ENCODE data around the gene COTL1. TPM values are rescaled to one million over a fixed set of nuclear protein-coding genes. Genes with fewer than 3 reads are reported as not detected.

COTL1 gene
- total and polyA plus RNA-seq, 2 donors from 2014 or later, result 122 to 136 TPM

DNA sequence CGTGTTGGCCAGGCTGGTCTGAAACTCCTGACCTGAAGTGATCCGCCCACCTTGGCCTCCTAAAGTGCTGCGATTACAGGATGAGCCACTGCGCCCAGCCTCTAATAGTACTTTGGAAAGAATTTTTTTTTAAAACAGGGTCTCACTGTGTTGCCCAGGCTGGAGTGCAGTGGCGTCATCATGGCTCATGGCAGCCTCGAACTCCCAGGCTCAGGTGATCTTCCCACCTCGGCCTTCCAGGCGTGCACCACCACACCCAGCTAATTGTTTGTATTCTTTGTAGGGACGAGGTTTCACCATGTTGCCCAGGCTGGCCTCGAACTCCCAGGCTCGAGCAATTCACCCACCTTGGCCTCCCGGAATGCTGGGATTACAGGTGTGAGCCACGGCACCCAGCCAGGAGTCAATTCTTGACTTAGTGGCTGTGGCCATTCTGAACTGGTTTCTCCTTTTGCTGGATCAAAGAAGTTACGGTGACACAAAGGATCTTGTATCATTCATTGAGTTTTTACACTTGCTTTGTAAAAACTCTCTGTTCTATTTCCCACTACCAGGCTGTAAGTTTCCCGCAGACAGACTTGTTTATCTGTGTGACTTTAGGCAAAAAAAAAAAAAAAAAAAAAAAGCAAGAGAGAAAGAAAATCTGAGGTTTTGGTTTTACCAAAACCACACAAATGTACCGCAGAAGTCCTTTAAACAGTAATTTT is 12.7 kb upstream of the COTL1 start:
- H3K27ac ChIP-seq (ENCODE audit: low read depth in 2 of 2, low read length in 2 of 2), result no peak overlapping the region
- H3K9ac ChIP-seq (ENCODE audit: low read length in 3 of 3), result no peak overlapping the region
- intact Hi-C loops (cut with DNase I), result no loop called here
- H3K4me1 ChIP-seq (ENCODE audit: control insufficient read depth in 2 of 3, insufficient read depth in 2 of 3, low read depth in 1 of 3, low read length in 3 of 3), result peaks cover 0 to 8% (median 0%) of the 10 kb centered on the region in 3 donors
- no peaks in the 10 kb centered on the region for H3K27me3 ChIP-seq (ENCODE audit: control insufficient read depth, insufficient read depth, low read length)
- FAIRE-seq (no peak), DNase-seq (no peak)
- TF ChIP-seq, protein P1, sequence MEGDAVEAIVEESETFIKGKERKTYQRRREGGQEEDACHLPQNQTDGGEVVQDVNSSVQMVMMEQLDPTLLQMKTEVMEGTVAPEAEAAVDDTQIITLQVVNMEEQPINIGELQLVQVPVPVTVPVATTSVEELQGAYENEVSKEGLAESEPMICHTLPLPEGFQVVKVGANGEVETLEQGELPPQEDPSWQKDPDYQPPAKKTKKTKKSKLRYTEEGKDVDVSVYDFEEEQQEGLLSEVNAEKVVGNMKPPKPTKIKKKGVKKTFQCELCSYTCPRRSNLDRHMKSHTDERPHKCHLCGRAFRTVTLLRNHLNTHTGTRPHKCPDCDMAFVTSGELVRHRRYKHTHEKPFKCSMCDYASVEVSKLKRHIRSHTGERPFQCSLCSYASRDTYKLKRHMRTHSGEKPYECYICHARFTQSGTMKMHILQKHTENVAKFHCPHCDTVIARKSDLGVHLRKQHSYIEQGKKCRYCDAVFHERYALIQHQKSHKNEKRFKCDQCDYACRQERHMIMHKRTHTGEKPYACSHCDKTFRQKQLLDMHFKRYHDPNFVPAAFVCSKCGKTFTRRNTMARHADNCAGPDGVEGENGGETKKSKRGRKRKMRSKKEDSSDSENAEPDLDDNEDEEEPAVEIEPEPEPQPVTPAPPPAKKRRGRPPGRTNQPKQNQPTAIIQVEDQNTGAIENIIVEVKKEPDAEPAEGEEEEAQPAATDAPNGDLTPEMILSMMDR (IDR thresholded peaks at IDR 0.05; ENCODE audit: borderline replicate concordance, extremely low read depth, insufficient read depth), result no peak
- H3K9me3 ChIP-seq (ENCODE audit: control insufficient read depth in 2 of 3, insufficient read depth in 1 of 3, low read length in 3 of 3), result no peaks in the 10 kb centered on the region
- H3K36me3 ChIP-seq (ENCODE audit: control insufficient read depth in 2 of 3, insufficient read depth in 3 of 3, low read length in 3 of 3), result no peaks in the 10 kb centered on the region
- H3K4me3 ChIP-seq (ENCODE audit: low read length in 3 of 3), result no peak overlapping the region

DNA sequence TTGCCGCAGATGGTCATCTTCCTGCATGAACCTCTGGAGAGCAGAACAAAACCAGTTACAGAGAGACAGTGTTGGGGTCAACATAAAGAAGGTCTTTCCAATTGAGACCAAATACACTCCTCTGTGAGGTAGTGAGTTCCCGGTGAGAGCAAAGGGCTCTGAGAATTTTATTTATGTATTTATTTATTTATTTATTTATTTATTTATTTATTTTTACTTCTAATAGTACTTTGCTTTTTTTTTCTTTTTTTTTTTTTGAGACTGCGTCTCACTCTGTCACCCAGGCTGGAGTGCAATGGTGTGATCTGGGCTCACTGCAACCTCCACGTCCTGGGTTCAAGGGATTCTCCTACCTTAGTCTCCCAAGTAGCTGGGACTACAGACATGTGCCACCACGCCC is 12.1 kb upstream of the COTL1 start:
- no peak overlapping the region for H3K27ac ChIP-seq (ENCODE audit: low read depth in 2 of 2, low read length in 2 of 2)
- H3K4me3 ChIP-seq (ENCODE audit: low read length in 3 of 3), result no peak overlapping the region
- H3K9me3 ChIP-seq (ENCODE audit: control insufficient read depth in 2 of 3, insufficient read depth in 1 of 3, low read length in 3 of 3), result no peaks in the 10 kb centered on the region
- DNase-seq (no peak), FAIRE-seq (no peak)
- H3K36me3 ChIP-seq (ENCODE audit: control insufficient read depth in 2 of 3, insufficient read depth in 3 of 3, low read length in 3 of 3), result no peaks in the 10 kb centered on the region
- H3K9ac ChIP-seq (ENCODE audit: low read length in 3 of 3), result no peak overlapping the region
- peaks cover 0 to 5% (median 0%) of the 10 kb centered on the region in 3 donors for H3K4me1 ChIP-seq (ENCODE audit: control insufficient read depth in 2 of 3, insufficient read depth in 2 of 3, low read depth in 1 of 3, low read length in 3 of 3)
- TF ChIP-seq, protein P1 (IDR thresholded peaks at IDR 0.05; ENCODE audit: borderline replicate concordance, extremely low read depth, insufficient read depth), result no peak
- intact Hi-C loops (cut with DNase I), result no loop called here
- H3K27me3 ChIP-seq (ENCODE audit: control insufficient read depth, insufficient read depth, low read length), result no peaks in the 10 kb centered on the region

DNA sequence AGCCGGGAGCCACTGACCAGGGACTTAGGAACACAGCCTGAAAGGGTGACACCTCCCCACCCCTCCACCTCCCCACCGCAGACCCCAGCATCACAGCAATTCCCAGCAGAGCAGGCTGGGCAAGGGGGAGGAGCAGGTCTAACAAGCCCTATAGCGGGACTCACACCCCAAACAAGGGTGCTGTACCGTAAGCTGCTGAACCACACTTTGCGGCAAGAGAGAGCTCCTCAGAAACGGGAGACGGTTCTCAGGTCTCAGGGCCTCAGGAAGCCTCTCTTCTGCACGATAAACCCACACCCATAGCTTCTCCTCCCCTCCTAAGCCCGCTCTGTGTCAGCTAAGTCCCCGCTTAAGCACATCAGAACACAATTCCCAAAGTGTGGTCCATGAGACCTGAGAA is 11.7 kb upstream of the COTL1 start:
- FAIRE-seq, result no peak
- TF ChIP-seq, protein P1 (IDR thresholded peaks at IDR 0.05; ENCODE audit: borderline replicate concordance, extremely low read depth, insufficient read depth), result no peak
- Histone ChIP-seq H3K27ac (ENCODE audit: low read depth in 2 of 2, low read length in 2 of 2) (no peak overlapping the region), H3K27me3 (ENCODE audit: control insufficient read depth, insufficient read depth, low read length) (no peaks in the 10 kb centered on the region), H3K4me3 (ENCODE audit: low read length in 3 of 3) (no peak overlapping the region), H3K9me3 (ENCODE audit: control insufficient read depth in 2 of 3, insufficient read depth in 1 of 3, low read length in 3 of 3) (no peaks in the 10 kb centered on the region), H3K36me3 (ENCODE audit: control insufficient read depth in 2 of 3, insufficient read depth in 3 of 3, low read length in 3 of 3) (no peaks in the 10 kb centered on the region), H3K9ac (ENCODE audit: low read length in 3 of 3) (no peak overlapping the region), H3K4me1 (ENCODE audit: control insufficient read depth in 2 of 3, insufficient read depth in 2 of 3, low read depth in 1 of 3, low read length in 3 of 3) (peaks cover 0 to 5% (median 0%) of the 10 kb centered on the region in 3 donors)
- intact Hi-C loops (cut with DNase I), result no loop called here
- DNase-seq, result no peak

Measured in kidney (tissue), 14 donors.